ENCODE data around the gene GRK1.

The GRK1 gene

DNA sequence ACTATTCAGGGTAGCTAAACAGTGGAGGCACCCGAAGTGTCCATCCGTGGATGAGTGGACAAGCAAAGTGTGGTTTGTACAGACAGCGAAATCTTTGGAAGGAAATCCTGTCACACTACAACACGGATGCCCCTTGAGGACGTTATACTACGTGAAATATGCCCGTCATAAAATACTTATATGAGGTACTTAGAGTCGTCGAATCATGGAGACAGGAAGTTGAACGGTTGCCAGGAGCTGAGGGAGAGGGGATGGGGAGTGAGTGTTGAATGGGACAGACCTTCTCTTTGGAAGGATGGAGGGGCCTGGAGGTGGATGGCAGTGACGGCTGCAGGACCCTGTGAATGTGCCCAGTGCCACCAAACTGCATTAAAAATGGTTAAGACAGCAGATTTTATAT lies 20.6 kb upstream of the GRK1 start:
- no peak for DNase-seq
- in situ Hi-C loops (cut with HindIII; ENCODE audit: low pct_ligation_motif_present, low pct_unique_long_range_greater_than_20kb, low sequenced_read_pairs), result no loop called here

GRCh38 chr13:113646921-113647340 lies 20.1 kb upstream of the GRK1 start:
- in situ Hi-C loops (cut with HindIII; ENCODE audit: low pct_ligation_motif_present, low pct_unique_long_range_greater_than_20kb, low sequenced_read_pairs), result no loop called here
- DNase-seq, result no peak

- in situ Hi-C loops (cut with HindIII; ENCODE audit: low pct_ligation_motif_present, low pct_unique_long_range_greater_than_20kb, low sequenced_read_pairs), result no loop called here
- peak; percentile 76 for DNase-seq
Observed at GRCh38 chr13:113647351-113648215, 19.4 kb upstream of the GRK1 start.

- in situ Hi-C loops (cut with HindIII; ENCODE audit: low pct_ligation_motif_present, low pct_unique_long_range_greater_than_20kb, low sequenced_read_pairs), result no loop called here
- DNase-seq, result no peak
Observed at GRCh38 chr13:113648216-113648610, 18.8 kb upstream of the GRK1 start.

DNA sequence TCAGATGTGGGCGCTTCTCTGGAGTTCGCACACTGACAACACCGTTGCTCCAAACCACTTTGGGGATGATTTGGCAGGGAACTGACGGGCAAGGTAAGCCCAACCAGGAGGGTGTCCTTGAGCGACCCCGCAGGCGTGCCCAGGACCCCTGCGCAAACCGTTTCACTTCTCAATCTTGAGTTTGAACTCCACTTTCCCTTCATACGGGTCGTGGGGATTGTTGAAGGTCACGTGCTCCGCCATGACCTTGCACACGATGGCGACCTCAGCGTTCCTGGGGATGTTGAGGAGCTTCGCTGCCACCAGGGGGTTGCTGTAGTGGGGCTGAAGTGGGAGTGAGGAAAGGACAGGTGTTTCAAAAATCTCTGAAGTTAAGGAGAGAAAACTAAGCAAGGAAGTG lies 17.8 kb upstream of the GRK1 start:
- in situ Hi-C loops (cut with HindIII; ENCODE audit: low pct_ligation_motif_present, low pct_unique_long_range_greater_than_20kb, low sequenced_read_pairs), result no loop called here
- DNase-seq, result no peak

GRCh38 chr13:113650275-113650674 lies 16.7 kb upstream of the GRK1 start:
- DNase-seq, result no peak
- in situ Hi-C loops (cut with HindIII; ENCODE audit: low pct_ligation_motif_present, low pct_unique_long_range_greater_than_20kb, low sequenced_read_pairs), result no loop called here

- no peak for DNase-seq
- in situ Hi-C loops (cut with HindIII; ENCODE audit: low pct_ligation_motif_present, low pct_unique_long_range_greater_than_20kb, low sequenced_read_pairs), result no loop called here
Observed at GRCh38 chr13:113650731-113651148, 16.3 kb upstream of the GRK1 start.

- in situ Hi-C loops (cut with HindIII; ENCODE audit: low pct_ligation_motif_present, low pct_unique_long_range_greater_than_20kb, low sequenced_read_pairs), result no loop called here
- no peak for DNase-seq
Observed at GRCh38 chr13:113651511-113652403, 15.3 kb upstream of the GRK1 start.

DNA sequence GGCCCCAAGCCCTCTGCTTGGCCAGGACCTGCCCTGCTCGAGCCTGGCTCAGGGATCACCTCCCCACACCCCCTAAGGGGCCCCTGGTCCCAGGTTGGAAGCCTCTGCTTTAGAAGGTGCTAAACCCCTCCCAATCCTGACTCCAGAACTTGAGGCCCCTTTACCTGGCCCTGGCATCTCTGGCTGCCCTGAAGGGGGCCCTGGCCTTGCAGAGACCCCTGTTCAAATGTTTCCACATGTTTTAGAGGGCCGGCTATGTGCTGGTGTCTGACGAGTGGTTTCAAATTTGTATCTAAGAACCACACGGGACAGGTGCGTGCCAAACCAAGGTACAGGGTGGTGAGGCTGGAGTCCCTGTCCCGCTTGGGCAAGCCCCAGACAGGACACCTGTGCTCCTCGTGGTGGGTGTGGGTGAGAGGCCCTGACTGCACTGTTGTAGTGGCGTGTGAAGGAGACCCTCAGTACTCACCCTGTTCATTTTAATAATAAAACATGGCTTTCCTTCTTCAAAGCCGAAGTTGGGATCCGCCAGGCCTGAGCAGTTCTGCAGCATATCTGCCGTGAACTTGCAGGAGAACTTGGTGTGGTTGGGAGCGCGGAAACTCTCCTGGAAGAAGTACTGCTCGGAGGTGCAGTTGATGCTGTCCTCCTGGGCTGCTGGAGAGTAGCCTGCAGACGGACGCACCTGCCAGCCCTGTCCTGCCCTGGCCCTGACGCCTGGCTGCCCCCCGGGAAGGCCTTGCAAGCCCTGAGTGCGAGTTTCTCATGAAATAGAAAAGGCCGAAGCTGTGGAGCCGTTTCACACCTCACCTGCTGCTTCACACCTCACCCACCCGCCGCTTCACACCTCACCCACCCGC lies 14.4 kb upstream of the GRK1 start:
- no peak for DNase-seq
- in situ Hi-C loops (cut with HindIII; ENCODE audit: low pct_ligation_motif_present, low pct_unique_long_range_greater_than_20kb, low sequenced_read_pairs), result no loop called here

DNA sequence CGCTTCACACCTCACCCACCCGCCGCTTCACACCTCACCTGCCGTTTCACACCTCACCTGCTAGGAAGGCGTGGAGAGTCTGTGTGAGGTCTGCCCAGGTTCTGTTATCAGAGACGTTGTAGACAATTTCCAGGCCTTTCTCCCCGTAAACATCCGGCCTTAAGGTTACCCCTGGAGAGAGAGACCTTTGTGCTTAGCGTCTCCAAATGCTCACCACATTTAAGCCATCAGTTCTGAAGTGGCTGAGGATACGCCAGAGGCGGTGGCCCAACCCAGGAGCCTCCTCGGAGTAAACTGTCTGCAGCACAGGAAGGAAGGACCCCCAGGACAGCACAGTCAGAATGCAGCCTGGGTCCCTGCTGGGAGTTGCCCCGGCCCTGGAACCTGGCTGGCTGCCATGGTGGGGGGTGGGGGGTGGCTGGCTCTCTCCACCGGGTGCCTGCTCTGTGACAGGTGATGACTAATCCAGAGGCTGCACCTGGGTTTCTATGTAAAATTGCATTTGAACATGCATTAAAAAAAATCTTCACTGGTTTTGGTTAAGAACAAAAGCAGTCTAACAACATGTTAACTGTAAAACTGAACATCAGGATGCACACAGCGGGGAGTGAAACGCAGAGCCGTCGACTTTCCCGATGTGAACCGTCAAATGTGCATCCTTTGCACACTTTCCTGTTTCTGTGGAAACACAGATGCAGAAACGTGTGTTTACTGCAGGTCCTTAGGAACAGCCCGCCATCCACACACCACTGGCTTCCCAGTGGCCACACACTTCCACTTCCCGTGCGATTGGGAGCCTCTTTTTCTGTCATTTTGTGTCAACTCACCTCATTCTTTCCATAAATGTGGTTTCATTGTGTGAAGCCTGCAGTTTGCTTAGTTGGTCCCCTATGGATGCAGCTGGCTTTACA lies 13.5 kb upstream of the GRK1 start:
- in situ Hi-C loops (cut with HindIII; ENCODE audit: low pct_ligation_motif_present, low pct_unique_long_range_greater_than_20kb, low sequenced_read_pairs), result no loop called here
- DNase-seq, result no peak

- DNase-seq, result no peak
- in situ Hi-C loops (cut with HindIII; ENCODE audit: low pct_ligation_motif_present, low pct_unique_long_range_greater_than_20kb, low sequenced_read_pairs), result no loop called here
Observed at GRCh38 chr13:113654175-113654560, 12.9 kb upstream of the GRK1 start.

DNA sequence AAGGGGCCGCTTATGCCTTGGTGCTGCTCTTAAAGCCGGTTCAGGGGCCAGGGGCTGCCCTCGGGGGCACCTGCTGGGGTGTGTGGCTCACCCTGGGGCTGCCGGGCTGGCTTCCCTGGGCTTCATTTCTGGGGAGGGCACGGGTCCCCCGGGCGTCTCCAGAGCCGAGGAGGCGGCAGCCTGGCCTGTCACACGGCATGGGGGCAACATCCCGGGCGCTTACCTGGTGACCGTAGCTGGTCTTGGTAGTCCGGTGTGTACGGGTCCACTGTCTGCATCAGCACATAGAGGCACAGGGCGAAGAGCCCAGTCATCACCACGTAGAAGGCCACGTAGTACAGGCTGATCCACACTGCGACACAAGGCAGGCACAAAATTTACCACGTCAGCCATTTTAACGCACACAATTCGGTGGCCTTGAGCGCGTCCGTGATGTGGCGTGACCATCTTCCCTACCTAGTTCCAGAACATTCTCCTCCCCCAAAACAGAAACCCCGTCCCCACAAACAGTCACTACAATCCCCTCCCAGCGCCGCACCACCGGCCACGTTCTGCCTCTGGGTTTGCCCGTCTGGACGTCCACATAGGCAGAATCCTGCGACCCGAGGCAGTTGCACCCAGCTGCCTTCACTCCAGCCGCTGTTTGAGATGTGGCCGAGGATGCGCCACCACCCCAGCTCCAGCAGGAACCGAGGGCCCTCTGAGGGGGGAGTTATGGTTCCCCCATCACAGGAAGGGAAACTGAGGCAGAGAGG lies 12.3 kb upstream of the GRK1 start:
- in situ Hi-C loops (cut with HindIII; ENCODE audit: low pct_ligation_motif_present, low pct_unique_long_range_greater_than_20kb, low sequenced_read_pairs), result no loop called here
- no peak for DNase-seq

GRCh38 chr13:113655346-113656002 lies 11.5 kb upstream of the GRK1 start:
- no peak for DNase-seq
- in situ Hi-C loops (cut with HindIII; ENCODE audit: low pct_ligation_motif_present, low pct_unique_long_range_greater_than_20kb, low sequenced_read_pairs), result no loop called here

GRCh38 chr13:113656003-113656588 lies 10.9 kb upstream of the GRK1 start:
- no peak for DNase-seq
- in situ Hi-C loops (cut with HindIII; ENCODE audit: low pct_ligation_motif_present, low pct_unique_long_range_greater_than_20kb, low sequenced_read_pairs), result no loop called here

- no peak for DNase-seq
- in situ Hi-C loops (cut with HindIII; ENCODE audit: low pct_ligation_motif_present, low pct_unique_long_range_greater_than_20kb, low sequenced_read_pairs), result no loop called here
Observed at GRCh38 chr13:113656831-113657671, 10.0 kb upstream of the GRK1 start.

Measured in ACHN (cell line).